ACHN (cell line): Measurements from ENCODE around the gene PGBD4.

ENCODE experiments used
- DNase-seq: peaks from one replicate; pipeline ENCODE4 v3.0.0-alpha.2; 2015
- in situ Hi-C: cut with HindIII; loops from 2 replicates; pipeline ENCODE4 v1.10.0; 2017; ENCODE audit warnings: low sequenced_read_pairs, low pct_ligation_motif_present, low pct_unique_long_range_greater_than_20kb

PGBD4 gene

DNA sequence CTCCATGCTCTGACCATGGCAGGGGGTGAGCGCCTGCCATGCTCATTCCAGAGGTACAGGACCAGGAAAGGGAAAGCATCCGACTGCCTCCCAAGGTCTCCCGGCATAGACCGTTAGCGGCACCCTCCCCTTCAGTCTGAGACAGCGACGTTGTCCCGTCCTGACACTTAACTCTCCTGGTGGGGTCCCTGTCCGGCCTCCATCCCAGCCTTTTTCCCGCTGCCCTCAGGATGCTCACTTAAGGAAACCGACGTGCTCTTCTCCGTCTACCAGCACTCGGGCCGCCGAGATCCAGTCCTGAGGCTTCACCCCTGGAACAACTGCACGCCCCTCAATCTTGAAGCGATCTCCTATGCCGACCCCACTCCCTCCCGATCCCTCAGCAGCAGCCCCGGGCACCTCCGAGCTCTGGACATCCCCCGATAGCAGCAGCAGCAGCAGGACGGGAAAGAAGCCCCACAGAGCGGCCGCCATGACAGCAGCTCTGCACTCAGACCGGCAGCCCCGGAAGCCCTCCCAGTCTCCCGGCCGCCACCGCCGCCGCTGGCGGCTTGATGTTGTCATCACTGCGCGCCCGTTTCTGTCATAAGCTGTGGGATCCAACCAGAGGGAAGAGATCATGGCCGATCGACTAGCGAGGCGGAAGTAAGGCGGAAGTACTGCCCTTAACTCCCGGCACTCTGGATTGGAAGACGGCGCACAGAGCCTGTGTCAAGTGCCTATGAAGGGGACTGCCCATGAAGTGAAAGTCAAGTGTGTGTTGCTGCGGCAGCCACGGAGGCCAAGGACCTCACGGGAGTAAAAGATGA is at the start of gene PGBD4, which contains the start of gene EMC7:
TSS of gene PGBD4 (plus strand) at position 718 of the 809 bp plus-strand sequence. CDS start 449 bp downstream, outside the sequence.
TSS of gene EMC7 (minus strand) at position 497 of the 809 bp plus-strand sequence. CDS start at position 474, 23 bp downstream.
- in situ Hi-C loops = no loop called here
- DNase-seq = peak; percentile 98

DNA sequence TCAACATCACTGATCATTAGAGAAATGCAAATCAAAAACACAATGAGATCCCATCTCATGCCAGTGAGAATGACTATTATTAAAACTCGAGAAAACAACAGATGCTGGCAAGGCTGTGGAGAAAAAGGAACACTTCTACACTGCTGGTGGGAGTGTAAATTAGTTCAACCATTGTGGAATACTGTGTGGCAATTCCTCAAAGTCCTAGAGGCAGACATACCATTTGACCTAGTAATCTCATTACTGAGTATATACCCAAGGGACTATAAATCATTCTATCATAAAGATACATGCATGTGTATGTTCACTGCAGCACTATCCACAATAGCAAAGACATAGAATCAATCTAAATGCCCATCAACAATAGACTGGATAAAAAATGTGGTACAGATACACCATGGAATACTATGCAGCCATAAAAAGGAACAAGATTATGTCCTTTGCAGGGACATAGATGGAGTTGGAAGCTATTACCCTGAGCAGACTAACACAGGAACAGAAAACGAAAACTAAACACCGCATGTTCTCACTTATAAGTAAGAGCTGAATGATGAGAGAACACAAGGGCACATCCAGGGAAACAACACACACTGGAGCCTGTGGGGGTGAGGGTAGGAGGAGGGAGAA is 47.7 kb upstream of the PGBD4 start:
- no peak for DNase-seq
- in situ Hi-C loops = no loop called here

DNA sequence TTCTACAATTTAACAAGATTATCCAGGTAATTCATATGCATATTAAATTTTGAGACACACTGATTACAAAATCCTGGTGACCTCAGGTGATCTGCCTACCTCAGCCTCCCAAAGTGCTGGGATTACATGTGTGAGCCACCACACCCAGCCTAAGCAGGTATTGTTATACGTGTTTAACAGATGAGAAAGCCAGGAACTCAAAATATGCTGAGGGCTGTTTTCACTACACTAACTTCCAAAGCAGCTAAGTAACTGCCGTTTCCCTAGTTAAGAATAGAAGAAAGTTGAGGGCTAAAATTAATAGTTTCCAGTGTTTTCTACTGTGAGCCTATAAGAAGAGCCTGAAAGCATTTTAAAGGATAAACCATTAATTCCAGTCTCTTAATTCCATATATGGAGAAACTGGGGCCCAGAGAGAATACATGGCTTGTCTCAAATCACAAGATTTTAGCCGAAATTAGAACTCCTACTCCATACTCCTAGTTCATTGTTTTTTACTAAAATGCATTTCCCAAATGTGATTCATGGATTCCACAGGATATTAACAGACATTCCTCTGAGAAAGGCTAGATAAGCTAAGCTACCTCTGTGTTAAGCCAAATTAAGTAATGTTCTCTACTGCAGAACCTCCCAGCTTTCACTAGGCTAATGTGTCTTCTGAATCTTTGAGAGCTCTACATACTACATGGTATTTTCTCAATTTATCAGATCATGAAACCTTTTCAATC is 45.9 kb upstream of the PGBD4 start:
- peak; percentile 70 for DNase-seq
- in situ Hi-C loops = no loop called here

DNA sequence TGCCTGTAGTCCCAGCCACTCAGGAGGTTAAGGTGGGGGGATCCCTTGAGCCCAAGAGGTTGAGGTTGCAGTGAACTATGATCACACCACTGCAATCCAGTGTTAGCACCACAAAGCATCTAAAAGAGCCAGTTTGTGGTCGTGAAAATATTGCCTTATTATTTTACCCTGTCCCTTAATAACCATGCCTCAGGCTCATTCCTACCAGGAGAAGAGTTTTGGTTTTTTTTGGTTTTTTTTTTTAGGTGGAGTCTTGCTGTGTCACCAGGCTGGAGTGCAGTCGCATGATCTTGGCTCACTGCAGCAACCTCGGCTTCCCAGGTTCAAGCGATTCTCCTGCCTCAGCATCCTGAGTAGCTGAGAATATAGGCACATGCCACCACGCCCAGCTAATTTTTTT is 45.0 kb upstream of the PGBD4 start:
- no peak for DNase-seq
- in situ Hi-C loops = no loop called here

DNA sequence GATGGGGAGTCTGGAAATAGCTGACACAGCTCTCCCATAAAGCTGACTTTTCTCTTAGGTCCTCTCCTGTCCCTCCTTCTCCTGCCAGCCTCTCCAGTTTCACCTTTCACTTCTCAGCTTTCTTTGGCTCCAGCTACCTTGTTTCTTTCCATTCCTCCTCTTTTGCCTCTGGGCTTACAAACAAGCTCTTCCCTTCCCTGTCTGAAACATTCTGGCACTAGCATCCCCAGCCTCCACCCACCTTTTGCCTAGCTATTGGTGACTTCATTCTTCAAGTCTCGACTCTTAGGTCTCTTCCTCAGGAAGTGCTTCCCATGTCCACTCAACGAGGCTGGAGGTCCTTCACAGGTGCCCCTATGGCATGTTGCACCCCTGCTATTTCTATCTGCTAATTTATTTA is 42.4 kb upstream of the PGBD4 start:
- in situ Hi-C loops = no loop called here
- DNase-seq = no peak

DNA sequence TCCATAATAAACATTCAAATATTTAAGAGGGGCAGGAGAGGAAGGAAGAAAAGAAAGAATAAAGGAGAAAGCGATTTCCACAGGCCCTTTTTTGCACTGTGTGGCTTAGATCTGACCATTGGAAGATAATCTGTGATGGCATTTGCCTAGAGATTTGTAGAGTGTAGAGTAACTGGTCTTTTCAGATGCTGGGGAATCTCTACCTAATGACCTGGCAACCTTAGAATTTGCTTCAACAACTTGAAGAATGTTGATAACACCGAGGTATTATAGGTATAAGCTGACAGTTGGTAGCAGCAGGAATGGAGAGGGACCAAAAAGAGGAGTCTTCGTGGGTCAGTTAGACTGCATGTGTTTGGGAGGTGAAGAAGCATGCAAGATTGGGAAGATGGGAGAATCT is 41.9 kb upstream of the PGBD4 start:
- no peak for DNase-seq
- in situ Hi-C loops = no loop called here

DNA sequence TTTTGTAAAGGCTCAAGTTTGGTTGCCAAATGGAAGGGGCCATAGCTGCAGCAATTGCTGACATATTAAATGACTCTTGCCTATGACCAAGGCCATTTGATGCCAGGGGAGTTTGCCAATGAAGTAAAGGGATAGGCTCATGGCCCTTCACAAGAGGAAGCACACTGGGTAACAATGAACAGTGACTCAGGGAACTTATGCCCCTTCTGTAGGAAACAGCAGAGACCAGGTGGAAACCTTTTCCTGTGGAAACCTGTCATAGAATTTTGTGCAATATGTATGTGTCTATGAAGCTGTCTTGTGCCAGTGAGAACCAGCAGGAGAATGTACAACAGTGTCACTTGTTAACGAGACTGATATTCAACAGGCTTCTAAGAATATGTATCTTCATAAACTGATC is 37.4 kb upstream of the PGBD4 start:
- no peak for DNase-seq
- in situ Hi-C loops = no loop called here

DNA sequence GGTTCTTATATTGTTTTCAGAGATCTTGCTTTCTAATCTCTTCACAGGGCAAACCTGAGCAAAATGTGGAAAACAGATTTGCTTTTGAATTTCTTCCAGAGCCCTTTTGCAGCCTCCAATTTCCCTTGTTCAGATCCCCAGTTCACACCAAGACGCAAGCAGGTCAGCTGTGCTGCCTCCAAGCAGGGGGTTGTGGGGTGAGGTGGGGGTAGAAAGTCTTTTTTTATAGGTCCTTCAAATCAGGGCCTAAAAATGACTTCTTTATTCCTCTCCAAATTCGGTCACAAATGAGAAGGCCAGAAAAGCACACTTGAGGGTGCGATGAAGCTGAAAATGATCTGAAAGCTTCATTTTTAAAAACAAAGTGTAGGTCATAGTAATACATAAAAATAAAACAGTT is 36.6 kb upstream of the PGBD4 start:
- DNase-seq = no peak
- in situ Hi-C loops = no loop called here

DNA sequence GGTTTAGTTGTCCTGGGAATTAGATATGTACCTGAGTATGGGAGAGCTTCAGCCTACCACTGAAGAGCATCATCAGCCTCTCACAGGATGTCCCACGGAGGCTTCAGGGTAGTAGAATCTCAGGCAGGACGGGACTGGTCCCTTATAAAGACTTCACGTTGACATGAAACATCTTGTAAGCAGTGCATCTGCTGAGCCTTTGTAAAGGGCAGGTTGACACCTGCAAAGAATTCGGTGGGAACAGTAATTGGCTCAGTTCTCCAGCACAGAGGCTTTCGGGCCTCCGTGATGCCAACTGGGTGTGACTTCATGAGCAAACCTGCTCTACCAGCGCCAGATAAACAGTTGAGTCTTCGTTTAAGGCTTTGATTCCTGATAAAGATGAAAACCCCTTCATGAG is 35.9 kb upstream of the PGBD4 start:
- DNase-seq = no peak
- in situ Hi-C loops = no loop called here

DNA sequence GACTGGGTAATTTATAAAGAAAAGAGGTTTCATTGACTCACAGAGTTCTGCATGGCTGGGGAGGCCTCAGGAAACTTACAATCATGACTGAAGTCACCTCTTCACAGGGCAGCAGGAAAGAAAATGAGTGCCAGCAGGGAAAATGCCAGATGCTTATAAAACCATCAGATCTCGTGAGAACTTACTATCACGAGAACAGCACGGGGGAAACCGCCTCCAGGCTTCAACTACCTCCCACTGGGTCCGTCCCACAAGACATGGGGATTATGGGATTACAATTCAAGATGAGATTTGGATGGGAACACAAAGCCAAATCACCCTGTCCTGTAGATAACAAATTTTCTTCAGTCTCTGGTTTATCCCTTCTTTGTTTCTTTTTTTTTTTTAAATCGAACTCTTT is 31.9 kb upstream of the PGBD4 start:
- in situ Hi-C loops = no loop called here
- no peak for DNase-seq

DNA sequence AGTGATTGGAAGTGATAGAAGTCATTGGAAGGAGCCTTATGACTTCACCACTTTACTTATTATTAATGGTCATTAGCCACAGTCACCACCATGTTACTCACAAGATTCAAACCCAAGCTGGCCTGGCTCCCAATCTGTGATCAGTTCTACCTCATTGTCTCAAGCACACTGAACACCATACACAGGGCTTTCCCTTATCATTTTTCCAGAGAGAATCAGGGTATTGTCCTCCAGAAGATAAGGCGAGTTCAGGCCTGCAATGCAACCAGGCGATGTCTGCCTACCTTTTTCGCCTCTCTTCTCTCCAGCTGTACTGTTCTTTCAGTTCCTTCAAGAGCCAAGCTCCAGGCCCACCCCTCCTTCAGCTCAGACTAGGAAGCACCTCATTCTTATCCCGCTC is 25.1 kb upstream of the PGBD4 start:
- in situ Hi-C loops = no loop called here

DNA sequence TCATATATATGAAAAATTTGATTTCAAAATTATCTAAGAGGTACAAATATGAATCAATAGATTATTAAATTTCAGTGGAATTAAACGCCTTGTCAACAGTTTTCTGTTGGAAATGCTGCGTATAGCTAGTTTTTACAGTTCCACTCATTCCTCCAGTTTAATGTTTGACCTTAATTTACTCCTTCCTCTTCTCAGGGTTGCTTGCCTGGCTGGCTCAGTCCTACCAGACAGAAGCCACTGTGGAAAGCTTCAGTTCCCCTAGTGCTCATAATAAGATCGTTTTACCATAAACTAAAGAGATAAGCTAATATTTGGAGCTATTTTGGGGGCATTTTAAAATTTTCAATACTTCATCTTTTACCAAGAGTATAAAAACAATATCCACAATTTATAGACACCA is 23.0 kb upstream of the PGBD4 start:
- DNase-seq = no peak
- in situ Hi-C loops = no loop called here

More for the DNA sequence above, 25.1 kb upstream of the PGBD4 start:
- DNase-seq = no peak

DNA sequence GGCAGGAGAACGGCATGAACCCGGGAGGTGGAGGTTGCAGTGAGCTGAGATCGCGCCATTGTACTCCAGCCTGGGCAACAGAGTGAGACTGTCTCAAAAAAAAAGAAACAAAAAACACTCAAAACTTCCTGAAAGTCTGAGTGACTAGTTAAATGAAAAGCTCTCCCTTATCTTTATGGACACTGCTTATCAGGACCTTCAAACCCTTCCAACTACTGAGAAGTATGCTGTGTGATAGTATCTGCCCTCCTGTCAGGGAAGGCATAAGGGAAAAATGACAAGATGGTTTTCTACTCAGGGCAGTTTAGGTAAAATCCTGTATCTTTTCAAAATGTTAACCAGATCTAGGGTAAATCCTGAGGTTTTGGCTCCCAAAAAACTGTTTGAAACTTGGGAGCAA is 22.0 kb upstream of the PGBD4 start:
- in situ Hi-C loops = no loop called here

DNA sequence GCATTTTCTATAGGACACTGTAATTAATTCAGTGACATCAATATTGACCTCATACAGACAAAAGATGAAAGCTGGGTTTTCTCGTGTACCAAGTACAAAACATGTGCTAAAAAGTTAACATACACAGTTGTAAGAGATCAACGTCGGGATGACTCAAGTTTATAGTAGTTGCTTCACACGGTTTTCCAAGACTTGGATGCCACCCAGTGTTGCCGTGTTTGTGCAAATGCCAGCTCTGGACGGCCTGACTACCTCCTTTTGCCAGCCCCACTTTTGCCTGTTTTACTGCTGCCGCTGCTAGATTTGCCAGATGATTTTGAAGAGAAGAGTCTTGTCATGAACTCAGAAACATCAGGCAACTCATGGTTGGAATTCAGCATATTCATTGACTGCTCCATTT is 17.8 kb upstream of the PGBD4 start:
- in situ Hi-C loops = no loop called here
- DNase-seq = no peak

More for the DNA sequence above, 22.0 kb upstream of the PGBD4 start:
- DNase-seq = no peak

DNA sequence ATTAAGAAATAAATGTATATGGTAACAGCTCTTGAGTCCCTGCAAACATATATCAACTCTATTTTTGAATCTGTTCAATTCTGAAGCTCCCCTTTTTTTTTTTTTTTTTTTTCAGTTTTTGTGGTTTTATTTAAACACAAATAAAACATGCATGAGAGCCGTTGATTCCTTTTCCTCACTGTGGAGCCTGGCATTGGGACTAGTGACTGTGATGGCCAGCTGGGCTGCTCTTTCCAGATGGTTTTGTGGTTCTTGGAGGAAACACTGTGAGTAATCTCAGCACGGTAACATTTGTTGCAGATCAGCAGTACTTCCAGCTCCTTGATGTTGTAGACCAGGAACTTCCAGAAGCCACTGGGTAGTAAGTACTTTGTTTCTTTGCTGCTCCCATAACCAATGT is 16.1 kb upstream of the PGBD4 start:
- DNase-seq = no peak
- in situ Hi-C loops = no loop called here

DNA sequence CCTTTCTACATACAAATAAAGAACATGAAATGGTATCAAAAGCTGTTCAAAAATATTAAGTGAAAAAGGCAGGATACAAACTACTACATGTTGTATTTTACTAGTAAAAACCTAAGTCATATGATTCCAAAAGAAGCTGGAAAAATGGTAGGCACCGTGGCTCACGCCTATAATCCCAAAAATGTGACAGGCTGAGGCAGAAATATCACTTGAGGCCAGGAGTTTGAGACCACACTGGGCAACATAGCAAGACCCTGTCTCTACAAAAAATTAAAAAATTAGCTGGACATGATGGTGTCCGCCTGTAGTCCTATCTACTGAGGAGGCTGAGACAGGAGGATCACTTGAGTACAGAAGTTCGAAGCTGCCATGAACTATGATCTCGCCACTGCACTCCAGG is 2.0 kb upstream of the PGBD4 start:
- DNase-seq = no peak
- in situ Hi-C loops = no loop called here

DNA sequence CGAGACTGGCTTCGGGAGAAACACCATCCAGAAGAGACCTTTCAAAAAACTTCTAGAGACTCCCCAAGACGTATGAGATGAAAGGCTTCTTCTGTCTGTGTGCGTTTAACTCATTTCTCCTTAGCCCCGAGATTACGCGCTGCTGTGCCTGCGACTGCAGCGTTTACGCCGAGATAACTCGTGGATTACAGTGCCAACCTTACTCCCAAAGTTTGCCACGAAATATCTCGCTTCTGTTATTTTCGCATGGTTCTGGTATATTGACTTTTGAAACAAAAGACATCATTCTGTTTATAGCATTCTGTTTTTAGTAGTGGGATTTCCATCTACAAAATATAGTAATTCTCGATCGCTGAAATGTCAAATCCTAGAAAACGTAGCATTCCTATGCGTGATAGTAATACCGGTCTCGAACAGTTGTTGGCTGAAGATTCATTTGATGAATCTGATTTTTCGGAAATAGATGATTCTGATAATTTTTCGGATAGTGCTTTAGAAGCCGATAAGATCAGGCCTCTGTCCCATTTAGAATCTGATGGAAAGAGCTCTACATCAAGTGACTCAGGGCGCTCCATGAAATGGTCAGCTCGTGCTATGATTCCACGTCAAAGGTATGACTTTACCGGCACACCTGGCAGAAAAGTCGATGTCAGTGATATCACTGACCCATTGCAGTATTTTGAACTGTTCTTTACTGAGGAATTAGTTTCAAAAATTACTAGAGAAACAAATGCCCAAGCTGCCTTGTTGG is 467 bp downstream of the PGBD4 start:
- DNase-seq = no peak
- in situ Hi-C loops = no loop called here

DNA sequence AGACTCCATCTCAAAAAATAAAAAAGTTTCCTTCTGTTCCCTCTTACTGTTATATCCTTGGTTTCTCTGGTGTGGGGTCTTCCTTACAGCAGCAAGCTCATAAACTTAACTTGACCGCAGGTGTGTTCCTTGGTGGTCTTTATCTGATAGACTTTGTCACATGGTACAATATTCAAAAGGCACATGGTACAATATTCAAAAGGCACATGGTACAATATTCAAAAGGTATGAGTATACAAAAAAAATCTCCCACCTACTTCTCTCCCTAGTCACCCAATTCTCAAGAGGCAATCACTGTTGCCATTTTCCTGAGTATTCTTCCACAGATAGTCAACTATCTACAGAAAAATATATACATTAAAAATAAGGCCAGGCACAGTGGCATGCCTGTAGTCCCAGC is 4.5 kb downstream of the PGBD4 start:
- in situ Hi-C loops = no loop called here

DNA sequence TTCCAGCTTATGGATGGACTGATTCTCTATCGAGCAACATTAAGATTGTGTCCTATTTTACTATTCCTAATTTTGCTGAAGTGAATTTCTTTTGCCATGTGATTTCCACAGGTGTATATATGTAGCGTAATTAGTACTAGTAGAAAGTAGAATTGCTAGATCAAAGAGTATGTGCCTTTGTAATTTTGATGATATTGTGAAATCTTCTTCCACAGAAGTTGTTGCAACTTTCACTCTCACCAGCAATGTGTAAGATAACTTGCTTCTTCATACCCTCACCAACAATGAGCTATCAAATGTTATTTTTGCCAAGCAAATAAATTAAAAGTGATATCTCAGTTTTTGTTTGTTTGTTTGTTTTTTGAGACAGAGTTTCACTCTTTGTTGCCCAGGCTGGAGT is 5.4 kb downstream of the PGBD4 start:
- in situ Hi-C loops = no loop called here

More for the DNA sequence above, 4.5 kb downstream of the PGBD4 start:
- no peak for DNase-seq

More for the DNA sequence above, 5.4 kb downstream of the PGBD4 start:
- DNase-seq = no peak
